ENCODE results near the gene AARS2.
A peak's percentile ranks its signal among the peaks of the same experiment; 100 is the strongest.

AARS2 gene

DNA sequence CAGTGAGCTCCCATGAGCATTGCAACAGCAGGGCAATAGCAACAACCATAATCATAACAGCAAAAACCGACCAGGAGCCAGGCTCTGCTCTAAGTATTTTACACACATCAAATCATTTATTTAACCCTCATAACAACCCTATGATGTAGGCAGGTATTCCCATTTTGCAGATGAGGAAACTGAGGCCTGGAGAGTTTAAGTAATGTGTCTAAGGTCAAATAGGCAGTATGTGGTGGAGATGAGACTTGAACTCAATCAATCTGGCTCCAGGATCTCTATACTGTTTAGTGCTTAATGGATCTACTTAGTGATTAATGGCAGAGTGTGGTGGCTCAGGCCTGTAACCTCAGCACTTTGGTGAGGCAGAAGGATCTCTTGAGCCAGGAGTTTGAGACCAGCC, 39.5 kb downstream of the AARS2 start:
- DNase-seq = no peak

DNA sequence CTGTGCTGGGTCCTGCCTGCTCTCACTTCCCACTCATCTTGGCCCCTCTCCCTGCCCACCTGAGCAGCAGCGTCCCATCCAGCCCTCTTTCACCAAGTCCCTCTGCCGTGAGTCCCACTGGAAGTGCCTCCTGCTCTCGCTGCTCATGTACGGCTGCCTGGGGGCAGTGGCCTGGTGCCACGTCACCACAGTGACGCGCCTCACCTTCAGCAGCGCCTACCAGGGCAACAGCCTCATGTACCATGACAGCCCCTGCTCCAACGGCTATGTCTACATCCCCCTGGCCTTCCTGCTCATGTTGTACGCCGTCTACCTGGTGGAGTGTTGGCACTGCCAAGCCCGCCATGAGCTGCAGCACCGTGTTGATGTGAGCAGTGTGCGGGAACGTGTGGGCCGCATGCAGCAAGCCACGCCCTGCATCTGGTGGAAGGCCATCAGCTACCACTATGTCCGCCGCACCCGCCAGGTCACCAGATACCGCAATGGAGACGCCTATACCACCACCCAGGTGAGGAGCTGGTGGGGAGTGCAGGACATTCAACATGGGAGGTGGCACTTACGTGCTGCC, 40.1 kb downstream of the AARS2 start:
- DNase-seq = no peak

DNA sequence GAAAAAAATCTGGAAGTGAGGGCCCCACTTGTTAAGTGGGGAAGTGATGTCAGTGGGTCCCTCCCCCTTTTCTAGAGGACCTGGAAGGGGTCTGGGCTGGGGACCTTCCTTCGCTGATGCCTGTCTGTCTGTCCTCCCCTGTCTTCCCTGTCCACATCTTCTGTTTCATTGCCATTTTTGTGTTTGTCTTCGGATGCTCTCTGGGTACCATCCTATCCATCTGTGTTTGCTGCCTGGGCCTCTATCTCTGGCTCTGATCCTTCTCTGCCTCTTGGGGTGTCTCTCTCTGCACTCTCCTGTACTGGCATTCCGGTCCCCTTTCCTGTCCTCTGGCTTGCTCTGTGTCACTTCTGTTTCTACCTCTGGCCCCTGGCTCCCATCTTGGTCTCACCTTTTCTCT, 40.6 kb downstream of the AARS2 start:
- DNase-seq = no peak

DNA sequence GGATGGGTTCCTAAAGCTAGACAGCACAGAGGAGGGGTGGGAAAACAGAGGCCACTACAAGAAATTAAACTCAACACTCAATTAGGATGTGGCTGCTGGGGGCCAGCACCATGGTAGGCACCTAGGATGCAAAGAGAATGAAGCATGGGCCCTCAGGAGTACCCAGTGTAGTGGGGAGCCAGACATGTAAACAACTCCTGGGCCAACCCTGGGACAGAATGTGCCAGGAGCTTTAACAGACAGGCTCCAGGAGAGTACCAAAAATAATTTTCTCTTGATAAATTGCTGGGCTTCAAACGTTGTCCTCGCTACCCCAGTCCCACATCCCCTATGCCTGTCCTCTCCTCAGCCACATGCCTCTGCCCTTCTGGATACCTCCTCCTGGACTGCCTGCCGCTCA, 41.2 kb downstream of the AARS2 start:
- no peak for DNase-seq

DNA sequence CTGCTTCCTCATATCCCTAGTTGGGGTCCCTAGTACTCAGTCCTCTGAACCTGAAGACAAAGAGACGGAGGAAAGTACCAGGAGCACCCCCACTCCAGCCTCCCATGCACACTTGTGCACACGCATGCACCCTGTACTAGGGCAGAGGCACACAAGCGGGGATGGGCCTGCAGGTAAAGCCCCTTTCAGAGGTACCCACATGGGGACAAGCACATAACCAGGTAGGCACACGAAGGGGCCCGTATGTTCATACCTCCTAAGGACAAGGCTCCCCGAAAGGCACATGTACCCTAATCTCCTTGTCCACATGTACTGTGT, 41.8 kb downstream of the AARS2 start:
- DNase-seq = no peak

DNA sequence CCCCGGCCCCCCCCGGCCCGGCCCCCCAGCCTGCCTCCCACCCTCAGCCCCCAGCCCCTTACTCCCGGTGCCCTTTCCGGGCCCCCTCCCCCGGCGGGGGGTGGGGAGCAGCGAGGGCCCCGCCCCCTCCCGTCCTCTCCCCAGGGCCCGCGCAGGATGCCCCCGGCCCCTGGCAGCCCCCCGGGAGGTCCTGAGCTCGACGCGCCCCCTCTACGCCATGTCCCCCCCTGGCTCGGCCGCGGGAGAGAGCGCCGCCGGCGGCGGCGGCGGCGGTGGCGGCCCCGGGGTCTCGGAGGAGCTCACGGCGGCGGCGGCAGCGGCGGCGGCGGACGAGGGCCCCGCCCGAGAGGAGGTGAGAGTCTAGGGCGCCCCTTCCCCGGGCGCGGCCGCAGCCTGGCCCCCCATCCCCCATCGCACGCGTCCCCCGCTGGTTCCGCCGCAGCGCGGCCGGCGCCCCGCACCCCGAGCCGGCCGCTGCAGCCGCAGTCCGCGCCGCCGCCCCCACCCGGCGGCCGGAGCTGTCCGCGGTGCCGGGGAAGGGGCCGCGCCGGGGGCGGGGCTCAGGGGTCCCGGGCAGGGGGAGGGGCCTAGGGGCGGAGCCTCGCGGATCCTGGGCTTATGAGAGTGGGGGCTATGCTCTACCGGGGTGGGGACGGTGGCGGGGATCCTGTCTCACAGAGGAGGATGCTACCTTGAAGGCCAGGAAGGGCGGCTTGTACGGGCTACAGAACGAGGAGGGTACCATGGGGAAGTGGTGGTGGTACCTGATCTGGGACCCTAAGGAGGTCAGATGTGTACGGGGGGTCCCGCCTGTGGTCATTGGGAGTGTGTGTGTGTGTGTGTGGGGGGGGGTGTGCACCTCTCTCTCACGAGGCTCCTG, 42.4 kb downstream of the AARS2 start:
- no peak for DNase-seq

DNA sequence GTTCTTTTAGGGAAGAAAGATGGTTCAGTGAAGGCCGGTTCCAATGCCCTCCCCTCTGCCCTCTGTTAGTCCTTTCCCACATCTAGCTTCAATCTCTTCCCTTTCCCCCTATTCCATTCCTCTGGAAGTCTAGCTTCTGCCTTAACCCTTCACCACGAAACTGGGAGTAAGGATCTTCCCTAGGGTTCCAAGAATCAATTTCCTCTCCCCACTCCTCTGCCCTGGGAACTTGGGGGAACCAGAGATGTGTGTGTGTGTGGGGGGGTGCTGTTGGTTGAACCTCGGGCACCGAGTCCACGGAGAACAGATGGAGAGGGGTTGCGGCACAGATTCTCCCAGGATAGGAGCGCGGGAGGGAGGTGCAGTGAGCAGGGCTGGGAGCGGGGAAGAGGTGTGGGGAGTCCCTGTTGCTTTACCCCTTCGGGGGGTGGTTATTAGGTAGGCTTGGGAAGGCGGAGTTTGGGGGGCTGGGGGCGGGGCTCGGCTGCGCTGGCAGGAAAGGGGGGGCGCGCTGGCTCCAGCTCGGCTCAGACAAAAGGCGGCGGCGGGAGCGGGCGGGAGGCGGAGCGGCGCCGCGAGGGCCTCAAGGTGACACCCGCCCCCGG, 43.1 kb downstream of the AARS2 start, which contains the start of gene TMEM151B:
Gene TMEM151B (plus strand): TSS at position 530 of the 605 bp plus-strand sequence. CDS start 293 bp downstream, outside the sequence.
- DNase-seq = no peak

DNA sequence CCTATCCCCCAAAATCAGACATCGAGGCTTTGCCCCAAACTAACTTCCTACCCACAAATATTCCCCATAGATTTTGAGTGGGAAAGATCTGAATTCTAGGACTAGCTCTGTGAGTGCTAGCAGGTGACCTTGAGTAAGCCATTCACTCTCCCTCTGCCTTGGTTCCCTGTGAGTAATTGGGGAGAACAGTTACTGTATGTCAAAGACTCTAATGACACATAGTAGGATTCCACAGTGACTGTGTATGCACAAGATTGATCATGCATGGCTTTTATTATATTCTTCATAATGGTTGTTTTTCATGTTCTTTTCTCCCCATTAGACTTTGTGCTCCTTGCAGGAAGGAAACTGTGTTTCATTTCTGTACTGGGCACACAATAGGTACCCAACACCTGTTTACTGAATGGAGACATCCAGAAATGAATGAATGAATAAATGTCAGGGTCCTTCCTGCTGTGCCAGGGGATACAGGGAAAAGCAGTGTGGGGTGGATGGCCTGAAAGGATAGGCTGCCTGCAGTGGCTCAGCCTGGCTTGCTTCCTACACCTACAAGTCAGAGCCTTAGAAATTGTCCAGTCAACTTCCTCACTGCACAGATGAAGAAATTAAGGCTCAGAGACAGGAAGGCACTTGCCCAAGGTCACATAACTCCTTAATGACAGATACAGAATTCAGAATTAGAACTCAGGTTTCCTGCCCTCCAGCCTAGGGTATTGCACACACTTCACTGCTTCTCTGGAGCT, 43.8 kb downstream of the AARS2 start:
- no peak for DNase-seq

DNA sequence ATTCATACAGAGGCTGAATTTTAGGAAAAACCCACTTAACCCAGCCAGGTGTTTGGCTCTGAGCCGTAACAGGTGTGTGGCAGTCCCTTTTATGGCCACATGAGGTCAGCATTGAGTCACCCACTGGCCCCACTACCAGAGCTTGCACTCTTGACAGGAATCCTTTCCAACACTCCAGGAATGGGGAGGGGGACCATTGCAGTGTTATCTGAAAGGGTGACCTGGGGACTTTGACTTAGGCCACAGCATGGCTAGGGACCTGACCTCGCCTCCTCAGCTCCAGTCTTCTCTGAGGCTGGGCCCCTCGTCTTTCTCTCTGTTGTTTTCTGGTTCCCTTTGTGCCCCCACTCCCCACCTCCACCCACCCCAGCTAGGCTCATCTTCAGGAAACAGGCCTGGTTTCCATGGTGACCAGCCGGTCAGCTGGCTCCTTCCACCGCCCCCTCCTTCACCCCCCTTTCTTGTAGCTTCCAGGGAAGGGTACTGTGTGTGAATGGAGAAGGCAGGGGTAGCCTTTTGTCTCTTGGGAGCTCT, 45.0 kb downstream of the AARS2 start:
- DNase-seq = peak; percentile 46

DNA sequence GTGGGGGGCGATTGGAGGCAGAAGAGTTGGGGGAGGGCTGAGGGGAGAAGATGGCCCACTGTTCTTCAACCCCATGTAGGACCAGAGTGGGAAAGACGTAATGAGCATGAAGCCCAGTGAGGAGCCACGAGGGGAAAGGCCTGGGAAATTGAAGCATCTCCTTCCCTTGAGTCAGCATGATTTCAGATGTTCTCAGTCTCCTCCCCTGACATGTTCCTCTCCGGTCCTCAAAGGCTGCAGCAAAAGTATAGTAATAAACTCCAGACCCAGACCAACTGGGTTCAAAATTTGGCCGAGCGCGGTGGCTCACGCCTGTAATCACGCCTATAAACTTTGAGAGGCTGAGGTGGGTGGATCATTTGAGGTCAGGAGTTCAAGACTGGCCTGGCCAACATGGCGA, 45.9 kb downstream of the AARS2 start:
- no peak for DNase-seq

DNA sequence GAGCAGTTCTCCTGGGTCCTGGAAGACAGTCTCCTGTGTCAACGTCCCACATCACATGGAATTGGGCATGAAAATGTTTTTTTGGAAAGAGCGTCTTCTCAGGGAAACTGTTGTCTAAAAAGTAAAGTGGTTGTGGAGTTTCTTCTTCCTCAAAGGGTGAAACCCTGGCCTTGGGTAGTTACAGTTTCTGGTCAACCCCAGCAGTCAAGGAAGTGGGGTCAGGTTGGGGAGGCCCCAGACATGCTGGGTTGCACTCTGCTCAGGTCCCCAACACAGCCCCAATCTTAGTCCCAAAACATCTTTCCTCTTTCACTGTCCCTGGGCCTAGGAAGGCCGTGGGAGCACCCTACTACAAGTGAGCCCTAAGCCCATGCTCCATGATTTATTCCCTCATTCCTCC, 46.8 kb downstream of the AARS2 start:
- no peak for DNase-seq

DNA sequence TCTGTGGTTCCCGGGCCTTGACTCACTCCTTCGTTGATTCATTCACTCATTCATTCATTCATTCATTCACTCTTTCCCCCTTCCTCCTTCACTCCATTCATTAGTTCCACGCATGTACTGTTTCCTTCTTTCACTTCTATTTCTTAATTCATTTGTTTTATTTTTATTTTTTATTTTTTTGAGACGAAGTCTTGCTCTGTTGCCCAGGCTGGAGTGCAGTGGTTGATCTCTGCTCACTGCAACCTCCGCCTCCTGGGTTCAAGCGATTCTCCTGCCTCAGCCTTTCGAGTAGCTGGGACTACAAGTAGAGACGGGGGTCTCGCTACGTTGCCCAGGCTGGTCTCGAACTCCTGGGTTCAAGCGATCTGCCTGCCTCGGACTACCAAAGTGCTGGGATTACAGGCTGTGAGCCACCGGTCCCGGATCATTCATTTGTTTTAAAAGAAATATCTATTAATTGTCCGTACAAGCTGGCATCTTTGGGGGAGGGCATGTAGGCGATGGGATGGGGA, 47.4 kb downstream of the AARS2 start:
- DNase-seq = no peak

DNA sequence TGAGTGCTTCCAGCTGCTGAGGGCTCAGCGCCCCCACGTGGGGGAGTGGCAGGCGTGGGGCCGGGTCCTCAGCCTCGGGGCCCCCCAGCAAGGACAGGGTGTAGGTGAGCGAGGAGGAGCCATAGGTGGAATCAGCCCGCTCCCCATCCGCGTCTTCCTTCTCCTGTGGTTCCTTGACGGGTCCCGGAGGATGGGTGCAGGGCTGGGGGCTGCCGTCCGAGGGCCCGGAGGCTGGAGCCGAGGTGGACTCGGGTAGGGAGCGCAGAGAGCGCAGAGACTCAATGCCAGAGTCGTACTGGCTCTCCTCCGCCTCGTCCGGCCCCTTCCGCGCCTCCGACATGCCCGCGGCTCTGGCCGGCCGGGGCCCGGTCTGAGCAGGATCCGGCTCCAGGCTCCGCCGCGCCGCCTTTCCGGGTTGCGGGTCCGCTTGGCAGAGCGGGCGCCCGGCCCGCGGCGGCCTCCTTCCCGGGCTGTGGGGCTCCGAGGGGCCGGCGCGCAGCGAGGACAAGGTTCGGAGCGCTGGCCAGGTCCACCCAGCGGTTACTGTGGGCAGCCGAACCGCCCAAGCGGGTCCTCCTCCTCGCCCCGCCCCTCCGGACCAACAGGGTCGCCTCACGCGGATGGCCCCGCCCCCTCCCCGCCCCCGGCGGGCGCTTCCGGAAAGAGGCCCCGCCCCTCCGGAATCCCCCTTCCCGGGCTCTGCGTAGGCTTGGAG, 48.0 kb downstream of the AARS2 start, which contains the start of gene NFKBIE:
Gene NFKBIE (minus strand): TSS at position 545 of the 715 bp plus-strand sequence. CDS start 205 bp downstream, at position 340.
- peak; percentile 93 for DNase-seq

DNA sequence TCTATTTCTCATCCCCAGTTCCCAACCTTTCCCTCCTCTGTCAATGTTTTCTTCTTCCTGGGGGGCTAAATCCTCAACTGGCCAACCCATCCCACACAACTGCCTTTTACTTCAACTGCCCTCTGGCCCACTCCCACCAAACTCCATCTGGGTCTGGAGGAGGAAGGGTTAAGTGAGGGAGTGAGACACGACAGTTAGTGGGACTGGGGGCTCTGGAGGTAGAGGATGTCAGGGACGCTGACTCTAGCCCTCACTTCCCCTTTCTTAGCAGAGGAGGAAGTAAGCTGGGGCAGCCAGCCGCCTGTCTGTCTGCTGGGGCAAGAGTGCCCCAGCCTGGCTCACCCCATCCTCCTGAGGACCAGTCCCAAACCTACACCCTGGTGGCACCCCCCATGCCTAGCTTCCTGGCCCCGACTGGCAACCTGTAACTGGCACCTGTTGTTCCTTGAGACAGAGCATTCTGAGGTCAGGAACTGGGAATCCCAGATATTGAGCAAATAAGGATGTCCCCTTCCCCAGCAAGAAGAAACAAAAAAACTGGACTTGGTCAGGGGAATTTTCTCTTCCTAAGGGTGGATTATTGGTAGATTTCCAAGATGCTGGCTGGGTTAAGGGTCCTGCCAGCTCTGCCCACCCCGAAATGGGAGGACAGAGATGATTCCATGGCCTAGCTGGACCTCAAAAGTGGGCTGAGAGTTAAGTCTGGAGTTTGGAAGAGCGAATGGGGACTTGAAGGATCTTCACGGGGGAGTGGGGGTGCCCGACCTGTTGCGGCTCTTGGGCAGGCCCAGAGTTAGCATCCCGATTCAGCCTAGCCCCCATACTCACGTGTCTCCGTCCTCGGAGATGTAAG, 48.8 kb downstream of the AARS2 start:
- DNase-seq = no peak

DNA sequence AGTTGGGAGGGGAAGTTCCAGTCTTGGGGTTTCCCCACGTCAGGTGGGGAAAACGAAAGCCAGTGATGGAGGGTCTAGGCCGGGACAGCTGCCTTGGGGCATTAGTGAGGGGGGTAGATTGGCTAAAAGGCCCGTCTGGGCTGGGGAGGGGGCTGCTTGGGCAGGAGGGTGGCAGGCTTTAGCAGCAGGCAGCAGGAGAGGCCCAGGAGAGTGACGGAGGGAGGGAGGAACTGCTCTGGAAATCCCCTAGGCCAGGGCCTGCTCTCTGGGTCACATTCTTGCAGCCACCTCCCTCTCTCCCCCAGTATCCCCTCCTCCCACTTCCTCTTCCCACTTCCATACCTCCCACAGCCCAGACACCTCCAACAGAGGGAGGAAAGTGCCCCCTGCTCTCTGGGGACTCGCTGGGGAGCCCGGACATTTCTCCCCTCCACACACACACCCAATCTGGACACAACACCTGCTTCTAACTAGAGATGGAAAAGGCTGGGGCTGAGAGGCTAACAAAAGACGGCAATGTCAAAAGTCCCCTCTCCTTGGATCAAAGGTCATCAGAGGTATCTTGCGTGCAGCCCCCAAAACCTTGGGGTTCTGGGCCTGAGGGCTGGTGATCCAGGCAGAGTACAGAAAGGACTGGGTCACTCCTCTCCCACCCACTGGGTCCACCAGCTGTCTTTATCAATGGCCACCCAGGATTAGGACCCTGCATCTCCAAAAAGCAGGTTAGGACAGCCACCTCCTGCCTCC, 49.6 kb downstream of the AARS2 start:
- DNase-seq = no peak

DNA sequence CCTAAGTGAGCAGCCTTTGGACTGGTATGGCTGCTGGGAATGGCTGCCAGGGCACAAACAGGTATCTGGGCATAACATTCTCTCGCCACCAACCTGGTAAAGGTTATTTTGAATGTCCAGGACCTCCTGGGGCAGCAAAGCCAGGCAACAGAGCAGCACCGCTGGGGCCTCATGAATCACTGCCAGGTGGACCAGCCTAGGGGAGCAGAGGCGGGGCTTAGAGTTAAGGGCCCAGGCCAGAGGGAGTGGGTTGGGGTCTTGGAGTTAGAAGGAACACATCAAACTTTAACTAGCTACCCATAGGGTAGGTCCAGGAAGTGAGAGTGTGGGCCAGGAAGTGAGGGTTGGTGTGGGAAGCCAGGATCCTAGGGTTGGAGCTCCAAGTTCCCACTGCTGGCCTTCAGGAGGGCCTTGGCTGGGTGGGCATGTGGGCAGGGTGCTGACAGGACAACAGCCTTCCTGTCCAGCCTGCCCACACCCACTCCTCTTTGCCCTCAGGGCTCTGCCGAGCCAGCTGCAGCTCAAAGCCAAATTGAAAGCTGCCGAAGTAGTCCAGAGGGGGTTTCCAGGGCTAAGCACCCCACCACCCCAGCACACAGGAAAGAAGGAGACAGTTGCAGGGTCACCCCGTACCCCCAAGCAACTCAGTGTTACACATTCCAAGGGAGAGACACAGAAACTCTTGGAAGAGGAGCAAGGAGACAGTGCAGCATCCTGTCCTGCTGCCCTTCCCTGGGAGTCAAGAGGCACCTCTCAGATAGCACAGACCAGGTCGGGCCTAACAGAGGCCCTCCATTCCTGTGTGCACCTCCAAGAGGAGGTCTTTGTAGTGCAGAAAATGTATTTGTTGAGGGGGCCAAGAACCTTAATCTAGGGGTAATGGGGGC, 50.4 kb downstream of the AARS2 start:
- no peak for DNase-seq

DNA sequence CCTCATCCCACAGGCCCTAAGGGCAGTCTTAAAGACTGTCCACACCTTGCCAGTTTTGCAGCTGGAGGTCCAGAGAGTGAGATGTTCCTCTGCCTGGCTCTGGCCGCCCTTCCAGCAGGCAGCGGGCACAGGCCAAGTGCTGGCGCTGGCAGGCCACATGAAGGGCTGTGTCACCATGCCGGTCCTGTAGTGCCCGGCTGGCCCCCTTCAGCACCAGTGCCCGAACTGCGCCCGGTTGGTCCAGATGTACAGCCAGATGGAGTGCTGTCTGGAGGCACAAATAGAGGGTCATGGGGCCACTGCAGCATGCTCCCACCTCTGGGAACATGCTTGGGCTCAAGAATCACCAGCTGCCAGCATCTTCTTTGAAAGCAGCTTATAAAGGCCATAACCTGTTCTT, 51.6 kb downstream of the AARS2 start:
- DNase-seq = no peak

DNA sequence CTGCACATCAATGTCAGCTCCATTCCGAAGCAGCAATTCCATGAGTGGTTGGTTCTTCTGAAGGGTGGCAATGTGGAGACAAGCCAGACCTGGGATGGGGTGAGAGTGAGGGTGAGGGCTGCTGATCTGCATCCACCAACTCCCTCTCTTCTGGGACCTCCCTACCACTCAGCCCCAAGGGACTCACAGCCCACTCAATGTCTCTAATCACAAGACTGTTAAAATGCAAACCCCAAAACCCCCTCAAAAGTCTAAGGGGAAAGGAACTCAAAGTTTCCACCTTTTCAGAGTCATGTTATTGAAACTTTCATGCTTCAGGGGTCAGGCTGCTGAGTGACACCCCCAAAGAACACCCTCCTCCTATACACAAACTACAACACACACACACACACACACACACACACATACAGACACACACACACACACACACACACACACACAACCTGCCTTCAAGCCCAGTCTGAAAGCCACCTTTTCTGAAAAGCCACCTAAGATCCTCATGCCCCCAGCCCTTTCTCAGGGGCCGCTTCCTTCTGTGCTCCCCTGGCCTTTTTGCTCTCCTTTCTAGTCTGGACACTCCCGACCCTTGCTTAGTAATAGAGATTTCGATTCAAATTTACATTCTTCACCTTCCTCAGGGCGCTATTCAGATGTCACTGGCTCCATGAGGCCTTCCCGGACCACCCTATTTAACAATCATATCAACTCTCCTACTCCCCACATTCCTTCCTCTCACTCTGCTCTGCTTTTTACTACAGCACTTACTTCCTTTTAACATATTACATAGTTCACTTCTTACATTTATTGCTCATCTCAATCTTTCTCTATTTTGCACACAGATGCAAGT, 52.5 kb downstream of the AARS2 start:
- no peak for DNase-seq
